ENCODE measurements around the gene TIE1.

Gene TIE1

DNA sequence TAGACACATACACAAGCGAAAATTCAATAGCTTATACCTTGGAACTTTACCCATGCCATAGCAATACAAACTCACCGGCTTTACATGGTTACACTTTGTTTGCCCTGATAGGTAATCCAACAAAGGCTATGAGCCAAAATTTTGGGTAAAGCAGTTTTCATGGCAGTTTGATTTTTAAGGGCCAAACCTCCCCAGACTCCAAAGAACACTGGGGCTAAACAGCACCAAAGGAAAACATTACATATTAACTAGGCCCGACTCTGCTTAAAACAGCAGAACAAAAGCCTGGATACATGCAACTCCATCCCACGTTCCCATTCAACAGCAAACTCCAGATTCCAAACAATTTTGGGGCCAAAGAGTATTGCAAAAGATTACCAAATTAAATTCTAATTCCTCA, 35.4 kb upstream of the TIE1 start:
- WGBS (ENCODE audit: extremely low coverage, insufficient coverage, insufficient read length) = no CpG with 5 or more reads among the region's 4 CpGs
- Histone ChIP-seq H2BK5ac (ENCODE audit: low read depth, low read length, poor library complexity) (no peak overlapping the region), H3K14ac (ENCODE audit: low read length) (no peak overlapping the region), H2AK5ac (ENCODE audit: low read length) (no peak overlapping the region), H4K8ac (ENCODE audit: low read depth, low read length) (no peak overlapping the region), H3K4me2 (ENCODE audit: low read length) (no peak overlapping the region), H2BK12ac (ENCODE audit: low read length) (no peak overlapping the region), H3K4me1 (ENCODE audit: control insufficient read depth in 1 of 2, insufficient read depth in 2 of 2, low read length in 2 of 2) (peaks cover 2 to 7% of the 10 kb centered on the region in 2 experiments), H3K27ac (ENCODE audit: low read depth, low read length) (no peak overlapping the region), H3K23ac (ENCODE audit: low read length) (no peak overlapping the region), H2BK120ac (ENCODE audit: insufficient read depth, low read length, poor library complexity) (no peak overlapping the region), H2AFZ (ENCODE audit: insufficient read depth, low read length, poor library complexity) (no peak overlapping the region), H3K27me3 (ENCODE audit: insufficient read depth, low read length) (no peaks in the 10 kb centered on the region), H3K9me3 (ENCODE audit: insufficient read depth, low read depth, low read length) (peaks cover 9% of the 10 kb centered on the region), H3K36me3 (ENCODE audit: control insufficient read depth in 1 of 2, insufficient read depth in 2 of 2, low read length in 2 of 2) (no peaks in the 10 kb centered on the region), H4K12ac (ENCODE audit: low read depth, low read length) (no peak overlapping the region), H3K9ac (ENCODE audit: low read length) (no peak overlapping the region), H4K91ac (ENCODE audit: low read depth, low read length) (no peak overlapping the region), H3K79me1 (ENCODE audit: low read length) (no peaks in the 10 kb centered on the region), H3K79me2 (ENCODE audit: control insufficient read depth, insufficient read depth, low read length, poor library complexity) (no peaks in the 10 kb centered on the region), H3K18ac (ENCODE audit: low read length) (no peak overlapping the region), H3K4ac (ENCODE audit: low read depth, low read length) (no peak overlapping the region), H3K4me3 (ENCODE audit: low read depth, low read length) (no peak overlapping the region)
- no peak for DNase-seq

DNA sequence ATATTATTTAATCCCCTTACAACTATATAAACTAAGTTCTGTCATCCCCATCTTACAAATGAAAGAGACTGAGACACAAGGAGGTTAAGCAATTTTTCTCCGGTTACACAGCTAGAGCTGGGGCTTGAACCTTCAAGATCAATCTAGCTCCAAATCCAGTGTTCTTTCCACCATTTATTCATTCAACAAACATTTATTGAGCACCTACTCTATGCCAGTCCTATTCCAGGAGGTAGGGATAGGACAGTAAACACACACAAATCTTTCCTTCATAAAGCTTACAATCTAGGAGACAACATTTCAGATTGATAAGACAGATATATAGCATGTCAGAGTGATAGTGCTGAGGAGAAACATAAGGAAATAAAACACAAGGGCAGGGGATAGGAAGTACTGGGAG, 33.9 kb upstream of the TIE1 start:
- Histone ChIP-seq H2BK120ac (ENCODE audit: insufficient read depth, low read length, poor library complexity) (no peak overlapping the region), H2AFZ (ENCODE audit: insufficient read depth, low read length, poor library complexity) (no peak overlapping the region), H3K9ac (ENCODE audit: low read length) (no peak overlapping the region), H3K4me1 (ENCODE audit: control insufficient read depth in 1 of 2, insufficient read depth in 2 of 2, low read length in 2 of 2) (peaks cover 2 to 17% of the 10 kb centered on the region in 2 experiments), H4K91ac (ENCODE audit: low read depth, low read length) (no peak overlapping the region), H2BK5ac (ENCODE audit: low read depth, low read length, poor library complexity) (no peak overlapping the region), H4K8ac (ENCODE audit: low read depth, low read length) (no peak overlapping the region), H3K4me2 (ENCODE audit: low read length) (no peak overlapping the region), H3K36me3 (ENCODE audit: control insufficient read depth in 1 of 2, insufficient read depth in 2 of 2, low read length in 2 of 2) (no peaks in the 10 kb centered on the region), H3K14ac (ENCODE audit: low read length) (no peak overlapping the region), H4K12ac (ENCODE audit: low read depth, low read length) (no peak overlapping the region), H3K4ac (ENCODE audit: low read depth, low read length) (no peak overlapping the region), H3K23ac (ENCODE audit: low read length) (no peak overlapping the region), H3K27ac (ENCODE audit: low read depth, low read length) (no peak overlapping the region), H3K4me3 (ENCODE audit: low read depth, low read length) (no peak overlapping the region), H2AK5ac (ENCODE audit: low read length) (no peak overlapping the region), H3K79me2 (ENCODE audit: control insufficient read depth, insufficient read depth, low read length, poor library complexity) (no peaks in the 10 kb centered on the region), H3K27me3 (ENCODE audit: insufficient read depth, low read length) (no peaks in the 10 kb centered on the region), H3K79me1 (ENCODE audit: low read length) (no peaks in the 10 kb centered on the region), H3K18ac (ENCODE audit: low read length) (no peak overlapping the region), H3K9me3 (ENCODE audit: insufficient read depth, low read depth, low read length) (peaks cover 5% of the 10 kb centered on the region), H2BK12ac (ENCODE audit: low read length) (no peak overlapping the region)
- no peak for DNase-seq
- WGBS (ENCODE audit: extremely low coverage, insufficient coverage, insufficient read length) = no CpG with 5 or more reads among the region's 1 CpG

DNA sequence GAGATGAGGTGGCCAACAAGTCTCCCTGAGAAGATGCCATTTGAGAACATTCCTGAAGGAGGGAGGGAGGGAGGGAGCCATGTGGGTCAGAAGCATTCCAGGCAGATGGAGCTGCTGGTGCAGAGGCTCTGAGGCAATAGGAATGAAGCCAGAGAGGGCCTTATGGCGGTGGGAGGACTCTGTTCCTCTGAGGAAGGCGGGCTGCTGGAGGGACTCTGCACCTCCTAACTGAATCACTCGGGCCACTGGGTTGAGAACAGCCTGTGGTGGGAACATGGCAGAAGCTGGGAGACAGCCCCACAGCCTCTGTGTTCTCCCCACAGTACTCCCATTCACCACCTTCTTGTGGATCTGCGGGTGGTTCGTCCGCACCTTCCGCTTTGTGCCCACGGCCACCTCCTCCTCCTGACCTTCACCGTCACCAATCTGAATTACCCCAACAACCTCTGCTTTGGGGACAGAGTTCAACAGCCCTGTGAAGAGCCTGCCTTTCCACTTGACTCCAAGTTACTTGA, 33.4 kb upstream of the TIE1 start:
- Histone ChIP-seq H2BK12ac (ENCODE audit: low read length) (no peak overlapping the region), H4K12ac (ENCODE audit: low read depth, low read length) (no peak overlapping the region), H3K9me3 (ENCODE audit: insufficient read depth, low read depth, low read length) (peaks cover 5% of the 10 kb centered on the region), H3K27me3 (ENCODE audit: insufficient read depth, low read length) (no peaks in the 10 kb centered on the region), H3K4me3 (ENCODE audit: low read depth, low read length) (no peak overlapping the region), H3K27ac (ENCODE audit: low read depth, low read length) (no peak overlapping the region), H3K79me2 (ENCODE audit: control insufficient read depth, insufficient read depth, low read length, poor library complexity) (no peaks in the 10 kb centered on the region), H3K4me1 (ENCODE audit: control insufficient read depth in 1 of 2, insufficient read depth in 2 of 2, low read length in 2 of 2) (peaks cover 2 to 17% of the 10 kb centered on the region in 2 experiments), H2AK5ac (ENCODE audit: low read length) (no peak overlapping the region), H4K91ac (ENCODE audit: low read depth, low read length) (no peak overlapping the region), H3K18ac (ENCODE audit: low read length) (no peak overlapping the region), H3K4ac (ENCODE audit: low read depth, low read length) (no peak overlapping the region), H3K23ac (ENCODE audit: low read length) (no peak overlapping the region), H2BK120ac (ENCODE audit: insufficient read depth, low read length, poor library complexity) (no peak overlapping the region), H4K8ac (ENCODE audit: low read depth, low read length) (no peak overlapping the region), H3K9ac (ENCODE audit: low read length) (no peak overlapping the region), H3K4me2 (ENCODE audit: low read length) (no peak overlapping the region), H2BK5ac (ENCODE audit: low read depth, low read length, poor library complexity) (no peak overlapping the region), H3K14ac (ENCODE audit: low read length) (no peak overlapping the region), H3K36me3 (ENCODE audit: control insufficient read depth in 1 of 2, insufficient read depth in 2 of 2, low read length in 2 of 2) (no peaks in the 10 kb centered on the region), H3K79me1 (ENCODE audit: low read length) (no peaks in the 10 kb centered on the region), H2AFZ (ENCODE audit: insufficient read depth, low read length, poor library complexity) (no peak overlapping the region)
- peak; percentile 86 to 87 for DNase-seq
- WGBS (ENCODE audit: extremely low coverage, insufficient coverage, insufficient read length) = no CpG with 5 or more reads among the region's 9 CpGs

DNA sequence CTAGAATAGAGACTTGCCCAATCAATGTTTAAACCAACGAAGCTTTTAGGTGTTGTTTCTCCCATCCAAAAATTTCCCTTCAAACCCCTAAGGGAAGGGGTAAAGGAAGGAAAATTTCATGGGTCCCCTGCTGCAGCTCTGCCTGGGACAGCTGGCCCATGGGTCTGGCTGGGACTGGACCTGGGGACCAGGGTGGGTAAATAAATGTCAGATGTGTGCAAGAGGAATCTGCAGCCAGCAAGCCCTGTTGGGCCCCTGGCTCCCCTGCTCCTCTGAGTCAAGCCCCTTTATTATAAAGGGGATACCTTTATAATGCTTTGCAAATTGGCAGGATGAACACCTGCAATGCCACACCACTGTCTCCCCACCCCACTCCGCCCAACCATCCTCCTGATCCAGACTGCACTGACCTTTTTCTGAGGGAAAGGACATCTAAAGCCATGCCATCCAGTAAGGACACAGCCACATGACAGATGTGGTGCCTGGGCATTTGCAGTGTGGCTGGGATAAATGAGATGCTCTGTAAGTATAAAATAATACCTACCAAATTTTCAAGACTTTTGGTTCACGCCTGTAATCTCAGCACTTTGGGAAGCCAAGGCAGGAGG, 32.9 kb upstream of the TIE1 start:
- WGBS (ENCODE audit: extremely low coverage, insufficient coverage, insufficient read length) = no CpG with 5 or more reads among the region's 3 CpGs
- Histone ChIP-seq H2AFZ (ENCODE audit: insufficient read depth, low read length, poor library complexity) (no peak overlapping the region), H3K4me1 (ENCODE audit: control insufficient read depth in 1 of 2, insufficient read depth in 2 of 2, low read length in 2 of 2) (peaks cover 2 to 17% of the 10 kb centered on the region in 2 experiments), H4K8ac (ENCODE audit: low read depth, low read length) (no peak overlapping the region), H3K27ac (ENCODE audit: low read depth, low read length) (no peak overlapping the region), H3K79me2 (ENCODE audit: control insufficient read depth, insufficient read depth, low read length, poor library complexity) (no peaks in the 10 kb centered on the region), H3K4me3 (ENCODE audit: low read depth, low read length) (no peak overlapping the region), H2BK120ac (ENCODE audit: insufficient read depth, low read length, poor library complexity) (no peak overlapping the region), H3K14ac (ENCODE audit: low read length) (no peak overlapping the region), H3K9me3 (ENCODE audit: insufficient read depth, low read depth, low read length) (peaks cover 3% of the 10 kb centered on the region), H3K23ac (ENCODE audit: low read length) (no peak overlapping the region), H2AK5ac (ENCODE audit: low read length) (no peak overlapping the region), H3K79me1 (ENCODE audit: low read length) (no peaks in the 10 kb centered on the region), H4K12ac (ENCODE audit: low read depth, low read length) (no peak overlapping the region), H3K4me2 (ENCODE audit: low read length) (no peak overlapping the region), H3K9ac (ENCODE audit: low read length) (no peak overlapping the region), H3K18ac (ENCODE audit: low read length) (no peak overlapping the region), H3K36me3 (ENCODE audit: control insufficient read depth in 1 of 2, insufficient read depth in 2 of 2, low read length in 2 of 2) (no peaks in the 10 kb centered on the region), H2BK12ac (ENCODE audit: low read length) (no peak overlapping the region), H3K4ac (ENCODE audit: low read depth, low read length) (no peak overlapping the region), H2BK5ac (ENCODE audit: low read depth, low read length, poor library complexity) (no peak overlapping the region), H4K91ac (ENCODE audit: low read depth, low read length) (no peak overlapping the region), H3K27me3 (ENCODE audit: insufficient read depth, low read length) (no peaks in the 10 kb centered on the region)
- no peak for DNase-seq
